Measurements from ENCODE around the gene IGDCC3. TPM values are rescaled to one million over a fixed set of nuclear protein-coding genes. Genes with fewer than 3 reads are reported as not detected.

The IGDCC3 gene
- total and polyA plus RNA-seq, 2 of the 8 experiments (the other 6 are each of a cell fraction or from before 2014, with no cell fraction given): 26.8 to 45.7 TPM

- Histone ChIP-seq H4K8ac (ENCODE audit: extremely low read depth, insufficient read depth, low read length) (no peak overlapping the region), H3K23me2 (ENCODE audit: low read depth, low read length) (no peaks in the 10 kb centered on the region), H2BK12ac (ENCODE audit: low read depth, low read length) (no peak overlapping the region), H3K79me2 (ENCODE audit: control insufficient read depth in 1 of 2, insufficient read depth in 2 of 2, low read length in 2 of 2) (no peaks in the 10 kb centered on the region), H3K4ac (replicated peaks; ENCODE audit: insufficient read length, low read depth, low read length) (no peak overlapping the region), H3K27me3 (replicated peaks in 1 of 4; ENCODE audit: control insufficient read depth in 3 of 4, extremely low read depth in 1 of 4, insufficient read depth in 3 of 4, low read length in 3 of 4) (no peaks in the 10 kb centered on the region), H2AFZ (ENCODE audit: low read length) (no peak overlapping the region), H2BK20ac (ENCODE audit: low read length) (no peak overlapping the region), H3K27ac (ENCODE audit: low read depth, low read length) (no peak overlapping the region), H2AK5ac (ENCODE audit: low read depth, low read length) (no peak overlapping the region), H3K14ac (ENCODE audit: insufficient read length) (no peak overlapping the region), H3K4me2 (ENCODE audit: insufficient read depth in 1 of 2, low read depth in 2 of 2, low read length in 2 of 2) (no peak overlapping the region), H4K20me1 (replicated peaks in 1 of 2; ENCODE audit: control insufficient read depth in 1 of 2, insufficient read depth in 2 of 2, low read length in 2 of 2) (no peaks in the 10 kb centered on the region), H3K4me1 (replicated peaks in 1 of 4; ENCODE audit: control insufficient read depth in 3 of 4, insufficient read depth in 4 of 4, low read length in 3 of 4) (peaks cover 0 to 3% (median 0%) of the 10 kb centered on the region in 4 experiments; a peak in 2 of 7 replicates), H3K56ac (replicated peaks; ENCODE audit: insufficient read length, low read depth, low read length) (no peak overlapping the region), H3K23ac (ENCODE audit: insufficient read length) (no peak overlapping the region), H3K36me3 (ENCODE audit: control insufficient read depth in 2 of 4, insufficient read depth in 4 of 4, low read length in 3 of 4) (no peaks in the 10 kb centered on the region), H2BK120ac (replicated peaks; ENCODE audit: low read depth, low read length) (no peak overlapping the region), H2BK15ac (ENCODE audit: low read length) (no peak overlapping the region), H2BK5ac (ENCODE audit: low read depth, low read length) (no peak overlapping the region), H3K9ac (replicated peaks in 1 of 4; ENCODE audit: extremely low read depth in 1 of 4, low read depth in 3 of 4, low read length in 3 of 4) (no peak overlapping the region), H4K5ac (ENCODE audit: insufficient read length, low read depth, low read length) (no peak overlapping the region), H3K79me1 (ENCODE audit: low read depth, low read length) (no peaks in the 10 kb centered on the region), H3K9me3 (ENCODE audit: insufficient read depth in 2 of 2, low read depth in 1 of 2, low read length in 1 of 2) (no peaks in the 10 kb centered on the region), H3K4me3 (ENCODE audit: extremely low read depth in 1 of 4, insufficient read depth in 2 of 4, low read depth in 3 of 4, low read length in 4 of 4) (no peak overlapping the region), H4K91ac (replicated peaks; ENCODE audit: insufficient read length, low read length) (no peak overlapping the region), H3K18ac (ENCODE audit: extremely low read depth, low read length) (no peak overlapping the region)
- DNase-seq (ENCODE audit: low read depth in 1 of 2, low spot score in 2 of 2) (no peak), FAIRE-seq (no peak)
- ChIA-PET CTCF (ENCODE audit: partially characterized antibody) (interaction anchor here (1.2 to 16.2 kb wide), 5 partner anchors 8 to 87 kb away, joined by 4 to 547 read pairs (median 10); partner anchors contain the start of gene RNU5B-1), POLR2A (ENCODE audit: partially characterized antibody) (interaction anchor here (1.0 to 14.3 kb wide), 6 partner anchors 8 to 60 kb away, joined by 3 to 138 read pairs (median 4); partner anchors contain the start of genes RNU5A-1 and RNU5B-1)
- TF ChIP-seq EZH2 (IDR thresholded peaks at IDR 0.05; ENCODE audit: low read depth, low read length, severe bottlenecking): no peak
- no peak for TF ChIP-seq RXRA (IDR thresholded peaks at IDR 0.05; ENCODE audit: insufficient read depth, low read depth, low read length)
- no peak for TF ChIP-seq CBX8 (IDR thresholded peaks at IDR 0.05; ENCODE audit: borderline replicate concordance, low read depth, low read length)
- no peak for TF ChIP-seq RAD21 (IDR thresholded peaks at IDR 0.05 in 1 of 2, conservative IDR thresholded peaks at IDR 0.05 in 1 of 2; ENCODE audit: low read depth in 2 of 2, low read length in 2 of 2)
- no peak for TF ChIP-seq PHF8 (conservative IDR thresholded peaks at IDR 0.05; ENCODE audit: low read depth, low read length)
- no peak for TF ChIP-seq CBX5 (IDR thresholded peaks at IDR 0.05; ENCODE audit: low read depth, low read length)
- TF ChIP-seq YY1 (IDR thresholded peaks at IDR 0.05; ENCODE audit: low read depth, low read length): no peak
- TF ChIP-seq SP1 (IDR thresholded peaks at IDR 0.05; ENCODE audit: low read depth, low read length): no peak
- TF ChIP-seq POLR2AphosphoS5 (IDR thresholded peaks at IDR 0.05; ENCODE audit: low read depth, low read length): no peak
- no peak for TF ChIP-seq E2F6 (IDR thresholded peaks at IDR 0.05)
- TF ChIP-seq NRF1 (IDR thresholded peaks at IDR 0.05; ENCODE audit: low read depth, low read length): no peak
- 89% methylated on average over 11 of the region's 11 CpGs; no CpG with 5 or more reads in 1 of the 2 experiments for WGBS, 2 experiments (ENCODE audit: extremely low coverage in 1 of 2, insufficient coverage in 1 of 2, insufficient read length in 1 of 2, insufficient replicate concordance in 2 of 2, low coverage in 1 of 2, low lambda C conversion rate in 2 of 2, missing lambda C conversion rate in 1 of 2)
Measured at GRCh38 chr15:65312400-65312916, 65.3 kb downstream of the IGDCC3 start.

Data from H1 (cell line).